D721Med (cell line): Measurements from ENCODE around the gene RSPH6A.

ENCODE experiments used
- DNase-seq: peaks from one replicate; pipeline ENCODE4 v3.0.0; 2011; ENCODE audit warnings: low spot score; ENCODE audit not compliant: insufficient read length
- FAIRE-seq: peaks from 2 replicates; lab custom pipeline; 2011; peaks lifted over from hg19 to GRCh38; lab: Jason Lieb, UNC
- TF ChIP-seq, protein P1 (sequence below): IDR thresholded peaks from 2 replicates; pipeline ENCODE4 v1.5.1; 2012; ENCODE audit warnings: mild to moderate bottlenecking, control low read depth; ENCODE audit not compliant: insufficient read depth; ENCODE audit errors: missing control alignments

Gene RSPH6A

DNA sequence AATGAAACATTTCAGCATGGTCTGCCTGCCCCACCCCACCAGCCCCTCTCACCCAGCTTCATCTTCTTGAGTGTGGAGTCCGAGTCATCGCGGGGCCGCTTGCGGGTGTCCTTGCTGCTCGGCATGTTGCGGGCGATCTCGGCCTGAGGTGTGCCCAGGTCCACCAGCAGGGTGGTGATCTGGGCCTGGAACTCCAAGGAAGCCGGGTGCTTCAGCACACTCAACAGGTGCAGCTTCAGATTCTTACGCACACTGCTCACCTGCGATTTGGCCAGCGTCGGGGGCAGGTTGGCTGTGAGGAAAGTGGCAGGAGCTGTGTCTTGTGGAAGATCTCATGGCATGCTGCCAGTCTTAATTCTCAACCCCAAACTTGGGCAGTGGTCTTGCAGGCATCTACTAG, 27.1 kb upstream of the RSPH6A start:
- TF ChIP-seq, protein P1, sequence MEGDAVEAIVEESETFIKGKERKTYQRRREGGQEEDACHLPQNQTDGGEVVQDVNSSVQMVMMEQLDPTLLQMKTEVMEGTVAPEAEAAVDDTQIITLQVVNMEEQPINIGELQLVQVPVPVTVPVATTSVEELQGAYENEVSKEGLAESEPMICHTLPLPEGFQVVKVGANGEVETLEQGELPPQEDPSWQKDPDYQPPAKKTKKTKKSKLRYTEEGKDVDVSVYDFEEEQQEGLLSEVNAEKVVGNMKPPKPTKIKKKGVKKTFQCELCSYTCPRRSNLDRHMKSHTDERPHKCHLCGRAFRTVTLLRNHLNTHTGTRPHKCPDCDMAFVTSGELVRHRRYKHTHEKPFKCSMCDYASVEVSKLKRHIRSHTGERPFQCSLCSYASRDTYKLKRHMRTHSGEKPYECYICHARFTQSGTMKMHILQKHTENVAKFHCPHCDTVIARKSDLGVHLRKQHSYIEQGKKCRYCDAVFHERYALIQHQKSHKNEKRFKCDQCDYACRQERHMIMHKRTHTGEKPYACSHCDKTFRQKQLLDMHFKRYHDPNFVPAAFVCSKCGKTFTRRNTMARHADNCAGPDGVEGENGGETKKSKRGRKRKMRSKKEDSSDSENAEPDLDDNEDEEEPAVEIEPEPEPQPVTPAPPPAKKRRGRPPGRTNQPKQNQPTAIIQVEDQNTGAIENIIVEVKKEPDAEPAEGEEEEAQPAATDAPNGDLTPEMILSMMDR, result no peak
- DNase-seq (no peak), FAIRE-seq (no peak)

- no peak for FAIRE-seq
- DNase-seq, result no peak
- TF ChIP-seq, protein P1, result no peak
These were observed 19.9 kb upstream of the RSPH6A start for GRCh38 chr19:45834970-45835369.

DNA sequence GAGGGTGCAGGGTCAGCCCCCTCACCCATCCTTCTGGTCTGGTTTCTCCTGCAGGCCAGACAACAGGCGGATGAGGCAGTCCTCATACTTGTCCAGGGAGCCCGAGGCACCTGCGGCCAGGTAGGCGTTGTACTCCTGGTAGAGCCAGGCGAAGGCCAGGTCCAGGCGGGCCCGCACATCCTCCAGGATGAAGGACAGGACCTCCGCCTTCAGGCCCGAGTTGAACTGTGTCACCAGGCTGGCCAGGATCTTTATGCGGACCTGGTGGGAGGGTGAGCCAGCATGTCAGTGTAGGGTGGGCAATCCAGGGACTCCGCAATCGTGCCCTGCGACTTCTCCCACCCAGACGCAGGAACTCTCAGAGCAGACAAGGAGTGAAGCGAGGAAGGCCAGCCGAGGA, 13.8 kb upstream of the RSPH6A start:
- FAIRE-seq (no peak), DNase-seq (no peak)
- TF ChIP-seq, protein P1, result no peak

DNA sequence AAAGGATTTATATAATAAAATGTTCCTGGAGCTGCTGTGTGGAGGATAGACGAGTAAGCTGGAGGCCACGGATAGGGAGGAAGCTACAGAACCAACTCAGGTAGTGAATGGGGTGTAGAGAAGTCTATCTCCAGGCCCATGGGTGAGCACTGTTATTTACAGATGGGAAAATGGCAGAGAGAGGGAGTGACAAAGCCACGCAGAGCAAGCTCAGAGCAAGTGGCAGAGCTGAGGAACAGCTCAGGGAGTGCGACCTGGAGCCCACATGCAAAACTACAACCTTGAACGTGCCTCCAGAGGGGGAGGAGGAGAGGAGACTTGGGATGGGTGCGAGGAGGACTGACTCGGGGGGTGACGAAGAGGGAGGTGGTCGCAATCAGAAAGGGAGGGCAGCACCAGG, 13.4 kb upstream of the RSPH6A start:
- no peak for FAIRE-seq
- DNase-seq, result no peak
- TF ChIP-seq, protein P1, result no peak

- FAIRE-seq (no peak), DNase-seq (no peak)
- TF ChIP-seq, protein P1, result no peak
These were observed 12.5 kb upstream of the RSPH6A start for GRCh38 chr19:45827459-45828093.

GRCh38 chr19:45826934-45827333, 11.8 kb upstream of the RSPH6A start:
- DNase-seq, result no peak
- no peak for FAIRE-seq
- TF ChIP-seq, protein P1, result no peak
